GM18867 (cell line): ENCODE results near the gene PCDHGA7.
"Not testable (repeated sequence)": the region's sequence is repeated elsewhere in the genome, so short reads cannot be mapped to it uniquely, and the experiment has no call there.

Experiments
- ATAC-seq: cut with Tn5 transposase; IDR thresholded peaks from one replicate; pipeline ENCODE4 v1.9.1; 2021; ENCODE audit warnings: mild to moderate bottlenecking, moderate library complexity; ENCODE audit not compliant: unreplicated experiment

The PCDHGA7 gene

GRCh38 chr5:141422742-141423291, 40.3 kb downstream of the PCDHGA7 start:
- ATAC-seq, result no peak

DNA sequence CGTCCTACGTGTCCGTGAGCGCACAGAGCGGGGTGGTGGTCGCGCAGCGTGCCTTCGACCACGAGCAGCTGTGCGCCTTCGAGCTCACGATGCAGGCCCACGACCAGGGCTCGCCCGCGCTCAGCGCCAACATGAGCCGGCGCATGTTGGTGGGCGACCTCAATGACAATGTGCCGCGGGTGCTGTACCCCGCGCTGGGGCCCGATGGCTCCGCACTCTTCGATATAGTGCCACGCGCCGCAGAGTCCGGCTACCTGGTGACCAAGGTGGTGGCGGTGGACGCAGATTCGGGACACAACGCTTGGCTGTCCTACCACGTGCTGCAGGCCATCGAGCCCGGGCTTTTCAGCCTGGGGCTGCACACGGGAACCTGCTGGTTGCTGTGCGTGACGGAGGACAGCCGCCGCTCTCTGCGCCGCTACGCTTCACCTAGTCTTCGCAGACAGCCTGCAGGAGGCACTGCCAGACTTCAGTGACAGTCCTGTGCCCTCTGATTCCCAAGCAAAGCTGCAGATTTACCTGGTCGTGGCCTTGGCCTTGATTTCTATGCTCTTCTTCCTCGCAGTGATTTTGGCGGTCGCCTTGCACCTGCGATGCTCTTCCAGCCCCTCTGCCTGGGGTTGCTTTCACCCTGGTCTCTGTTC, 45.4 kb downstream of the PCDHGA7 start:
- no peak for ATAC-seq

DNA sequence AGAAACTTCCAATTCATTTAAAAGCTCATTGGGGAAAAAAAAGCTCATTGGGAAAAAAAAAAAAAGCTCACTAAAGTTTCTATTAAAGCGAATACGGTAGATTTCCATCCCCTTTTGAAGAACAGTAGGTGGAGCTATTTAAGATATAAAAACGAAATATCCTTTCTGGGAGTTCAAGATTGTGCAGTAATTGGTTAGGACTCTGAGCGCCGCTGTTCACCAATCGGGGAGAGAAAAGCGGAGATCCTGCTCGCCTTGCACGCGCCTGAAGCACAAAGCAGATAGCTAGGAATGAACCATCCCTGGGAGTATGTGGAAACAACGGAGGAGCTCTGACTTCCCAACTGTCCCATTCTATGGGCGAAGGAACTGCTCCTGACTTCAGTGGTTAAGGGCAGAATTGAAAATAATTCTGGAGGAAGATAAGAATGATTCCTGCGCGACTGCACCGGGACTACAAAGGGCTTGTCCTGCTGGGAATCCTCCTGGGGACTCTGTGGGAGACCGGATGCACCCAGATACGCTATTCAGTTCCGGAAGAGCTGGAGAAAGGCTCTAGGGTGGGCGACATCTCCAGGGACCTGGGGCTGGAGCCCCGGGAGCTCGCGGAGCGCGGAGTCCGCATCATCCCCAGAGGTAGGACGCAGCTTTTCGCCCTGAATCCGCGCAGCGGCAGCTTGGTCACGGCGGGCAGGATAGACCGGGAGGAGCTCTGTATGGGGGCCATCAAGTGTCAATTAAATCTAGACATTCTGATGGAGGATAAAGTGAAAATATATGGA, 48.0 kb downstream of the PCDHGA7 start, which contains the start of gene PCDHGA12:
Gene PCDHGA12 (plus strand): TSS at position 176 of the 782 bp plus-strand sequence. CDS start 253 bp downstream, at position 429.
- peak; percentile 86 for ATAC-seq

DNA sequence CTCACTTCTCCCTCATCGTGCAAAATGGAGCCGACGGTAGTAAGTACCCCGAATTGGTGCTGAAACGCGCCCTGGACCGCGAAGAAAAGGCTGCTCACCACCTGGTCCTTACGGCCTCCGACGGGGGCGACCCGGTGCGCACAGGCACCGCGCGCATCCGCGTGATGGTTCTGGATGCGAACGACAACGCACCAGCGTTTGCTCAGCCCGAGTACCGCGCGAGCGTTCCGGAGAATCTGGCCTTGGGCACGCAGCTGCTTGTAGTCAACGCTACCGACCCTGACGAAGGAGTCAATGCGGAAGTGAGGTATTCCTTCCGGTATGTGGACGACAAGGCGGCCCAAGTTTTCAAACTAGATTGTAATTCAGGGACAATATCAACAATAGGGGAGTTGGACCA, 48.7 kb downstream of the PCDHGA7 start:
- peak; percentile 53 for ATAC-seq

GRCh38 chr5:141432308-141432707, 49.8 kb downstream of the PCDHGA7 start:
- not testable (repeated sequence) for ATAC-seq

DNA sequence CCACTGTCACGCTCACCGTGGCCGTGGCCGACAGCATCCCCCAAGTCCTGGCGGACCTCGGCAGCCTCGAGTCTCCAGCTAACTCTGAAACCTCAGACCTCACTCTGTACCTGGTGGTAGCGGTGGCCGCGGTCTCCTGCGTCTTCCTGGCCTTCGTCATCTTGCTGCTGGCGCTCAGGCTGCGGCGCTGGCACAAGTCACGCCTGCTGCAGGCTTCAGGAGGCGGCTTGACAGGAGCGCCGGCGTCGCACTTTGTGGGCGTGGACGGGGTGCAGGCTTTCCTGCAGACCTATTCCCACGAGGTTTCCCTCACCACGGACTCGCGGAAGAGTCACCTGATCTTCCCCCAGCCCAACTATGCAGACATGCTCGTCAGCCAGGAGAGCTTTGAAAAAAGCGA, 50.2 kb downstream of the PCDHGA7 start:
- ATAC-seq, result not testable (repeated sequence)

- ATAC-seq, result no peak
These were observed 51.5 kb downstream of the PCDHGA7 start for GRCh38 chr5:141434006-141434405.
